GM12801 (cell line): Measurements from ENCODE around the gene MACROD2.

Source experiments
- TF ChIP-seq, protein P1 (sequence below): IDR thresholded peaks from one replicate; pipeline ENCODE4 v1.5.1; 2011; ENCODE audit warnings: control low read depth; ENCODE audit not compliant: insufficient read length; ENCODE audit errors: extremely low read depth

Gene MACROD2

GRCh38 chr20:15578113-15578512 is 1582.8 kb downstream of the MACROD2 start:
- TF ChIP-seq, protein P1, sequence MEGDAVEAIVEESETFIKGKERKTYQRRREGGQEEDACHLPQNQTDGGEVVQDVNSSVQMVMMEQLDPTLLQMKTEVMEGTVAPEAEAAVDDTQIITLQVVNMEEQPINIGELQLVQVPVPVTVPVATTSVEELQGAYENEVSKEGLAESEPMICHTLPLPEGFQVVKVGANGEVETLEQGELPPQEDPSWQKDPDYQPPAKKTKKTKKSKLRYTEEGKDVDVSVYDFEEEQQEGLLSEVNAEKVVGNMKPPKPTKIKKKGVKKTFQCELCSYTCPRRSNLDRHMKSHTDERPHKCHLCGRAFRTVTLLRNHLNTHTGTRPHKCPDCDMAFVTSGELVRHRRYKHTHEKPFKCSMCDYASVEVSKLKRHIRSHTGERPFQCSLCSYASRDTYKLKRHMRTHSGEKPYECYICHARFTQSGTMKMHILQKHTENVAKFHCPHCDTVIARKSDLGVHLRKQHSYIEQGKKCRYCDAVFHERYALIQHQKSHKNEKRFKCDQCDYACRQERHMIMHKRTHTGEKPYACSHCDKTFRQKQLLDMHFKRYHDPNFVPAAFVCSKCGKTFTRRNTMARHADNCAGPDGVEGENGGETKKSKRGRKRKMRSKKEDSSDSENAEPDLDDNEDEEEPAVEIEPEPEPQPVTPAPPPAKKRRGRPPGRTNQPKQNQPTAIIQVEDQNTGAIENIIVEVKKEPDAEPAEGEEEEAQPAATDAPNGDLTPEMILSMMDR: no peak

- TF ChIP-seq, protein P1: no peak
Observed at GRCh38 chr20:15579688-15580087, 1584.4 kb downstream of the MACROD2 start.

GRCh38 chr20:15582146-15582760 is 1586.9 kb downstream of the MACROD2 start:
- TF ChIP-seq, protein P1: no peak

DNA sequence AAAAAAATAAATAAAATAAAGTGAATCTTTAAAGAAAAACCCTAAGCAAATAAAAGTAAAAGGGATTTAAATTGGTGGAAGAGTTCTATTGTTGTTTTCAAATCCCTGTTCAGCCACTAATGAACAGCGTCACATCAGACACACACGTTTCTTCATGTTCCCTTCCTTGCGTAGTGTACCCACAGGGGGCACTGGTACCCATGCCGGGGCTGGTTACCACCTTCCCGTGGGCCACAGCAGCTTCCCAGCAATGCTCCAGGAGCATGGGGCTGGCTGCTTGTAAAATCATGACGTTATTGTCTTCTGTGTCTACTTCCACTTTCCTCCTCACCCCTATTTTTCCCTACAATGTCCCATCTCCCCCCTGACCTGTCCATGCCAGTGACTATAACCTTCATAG is 1589.2 kb downstream of the MACROD2 start:
- TF ChIP-seq, protein P1: no peak

DNA sequence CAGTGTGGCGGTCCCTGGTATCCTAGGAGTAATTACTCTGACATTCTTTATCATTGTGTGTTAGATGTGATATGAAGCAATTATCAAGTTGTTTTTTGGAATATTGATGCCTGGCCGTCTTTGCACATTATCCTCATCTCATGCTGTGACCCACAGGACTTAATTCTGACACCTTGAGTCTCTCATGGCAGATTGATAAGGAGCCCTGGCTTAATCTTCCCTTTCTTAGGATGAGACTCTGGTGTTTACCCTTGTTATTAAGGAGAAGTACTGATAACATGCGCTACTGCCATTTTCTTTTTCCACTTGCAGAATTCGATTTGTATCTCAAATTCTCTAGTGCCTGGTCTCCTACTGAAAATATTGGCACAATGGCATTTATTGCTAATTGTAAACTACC is 1597.8 kb downstream of the MACROD2 start:
- TF ChIP-seq, protein P1: no peak

GRCh38 chr20:15594158-15594695 is 1598.9 kb downstream of the MACROD2 start:
- TF ChIP-seq, protein P1: no peak

GRCh38 chr20:15596220-15596890 is 1601.0 kb downstream of the MACROD2 start:
- TF ChIP-seq, protein P1: no peak
